Liver (tissue), 9 donors: ENCODE data around the gene MATN4. TPM values are rescaled to one million over a fixed set of nuclear protein-coding genes. Genes with fewer than 3 reads are reported as not detected.

Experiments
- DNase-seq: peaks from one replicate; pipeline ENCODE4 v3.0.0-alpha.2; 2017; ENCODE audit warnings: low spot score
- H3K27ac ChIP-seq, 2 donors: one replicate each; pipeline ENCODE4 v1.7.0; 2013; ENCODE audit warnings: inconsistent platforms in 2 of 2, low read length in 2 of 2, control low read depth in 1 of 2, low read depth in 1 of 2, mild to moderate bottlenecking in 1 of 2
- H3K27me3 ChIP-seq, 4 donors: one replicate each; pipeline versions ENCODE4 v1.6.1 to v1.7.0; 2013; ENCODE audit warnings: low read length in 3 of 4, inconsistent platforms in 1 of 4, mild to moderate bottlenecking in 1 of 4, moderate library complexity in 1 of 4; ENCODE audit not compliant: control insufficient read depth in 4 of 4, insufficient read depth in 4 of 4
- H3K36me3 ChIP-seq, 4 donors: one replicate each; pipeline versions ENCODE4 v1.6.1 to v1.7.0; 2013; ENCODE audit warnings: low read length in 3 of 4, mild to moderate bottlenecking in 3 of 4, low read depth in 1 of 4, moderate library complexity in 1 of 4; ENCODE audit not compliant: control insufficient read depth in 4 of 4, insufficient read depth in 3 of 4
- H3K4me1 ChIP-seq, 4 donors: one replicate each; pipeline versions ENCODE4 v1.6.1 to v1.7.0; 2013; ENCODE audit warnings: low read length in 3 of 4, mild to moderate bottlenecking in 3 of 4, moderate library complexity in 1 of 4; ENCODE audit not compliant: control insufficient read depth in 4 of 4, insufficient read depth in 4 of 4
- H3K4me3 ChIP-seq, 3 donors: one replicate each; pipeline versions ENCODE4 v1.6.1 to v1.7.0; 2013; ENCODE audit warnings: low read length in 3 of 3, control low read depth in 1 of 3, low read depth in 1 of 3, mild to moderate bottlenecking in 1 of 3
- H3K9ac ChIP-seq, 2 donors: one replicate each; pipeline ENCODE4 v1.7.0; 2013; ENCODE audit warnings: low read length in 2 of 2, mild to moderate bottlenecking in 2 of 2, moderate library complexity in 2 of 2, control low read depth in 1 of 2, low read depth in 1 of 2
- H3K9me3 ChIP-seq, 4 donors: one replicate each; pipeline versions ENCODE4 v1.6.1 to v1.7.0; 2013; ENCODE audit warnings: low read length in 3 of 4; ENCODE audit not compliant: control insufficient read depth in 4 of 4
- ATF3 ChIP-seq: IDR thresholded peaks from 2 replicates; pipeline ENCODE4 v1.6.1; 2016; ENCODE audit warnings: antibody characterized with exemption
- EGR1 ChIP-seq, 2 donors: IDR thresholded peaks; 2 replicates each; pipeline ENCODE4 v1.6.1; 2016 to 2018; ENCODE audit warnings: antibody characterized with exemption in 2 of 2, low read depth in 2 of 2
- FOXA1 ChIP-seq: IDR thresholded peaks from 2 replicates; pipeline ENCODE4 v1.6.1; 2016; ENCODE audit warnings: antibody characterized with exemption
- GABPA ChIP-seq, 2 donors: IDR thresholded peaks in 1 of 2; conservative IDR thresholded peaks in 1 of 2; 2 replicates each; pipeline ENCODE4 v1.6.1; 2016; ENCODE audit warnings: antibody characterized with exemption in 2 of 2, mild to moderate bottlenecking in 1 of 2, moderate library complexity in 1 of 2
- JUND ChIP-seq, 2 donors: IDR thresholded peaks; 2 replicates each; pipeline ENCODE4 v1.6.1; 2016; ENCODE audit warnings: antibody characterized with exemption in 2 of 2
- NR2F2 ChIP-seq: IDR thresholded peaks from 2 replicates; pipeline ENCODE4 v1.6.1; 2016; ENCODE audit warnings: antibody characterized with exemption
- RAD21 ChIP-seq, 2 donors: IDR thresholded peaks; 2 replicates each; pipeline ENCODE4 v1.6.1; 2016; ENCODE audit warnings: antibody characterized with exemption in 2 of 2, mild to moderate bottlenecking in 2 of 2
- REST ChIP-seq: IDR thresholded peaks from 2 replicates; pipeline ENCODE4 v1.6.1; 2016; ENCODE audit warnings: antibody characterized with exemption, mild to moderate bottlenecking
- YY1 ChIP-seq: IDR thresholded peaks from 2 replicates; pipeline ENCODE4 v1.6.1; 2016; ENCODE audit warnings: antibody characterized with exemption, mild to moderate bottlenecking
- WGBS: extraction: QIAGEN DNeasy Blood & Tissue Kit; methylation state at CpG from one replicate; pipeline ENCODE4 v1.1.7; 2013; 5-methylcytosine and 5-hydroxymethylcytosine counted together
- polyA plus RNA-seq, 2 donors: library from polyadenylated mRNA; stranded (reverse) in 1 of 2; unstranded in 1 of 2; fragments of 200-250 nt in 1 of 2; fragments of >200 nt in 1 of 2; fragmentation: Nextera tagmentation in 1 of 2; extraction: Ambion mirVana in 1 of 2; gene quantifications; one replicate each; pipeline versions ENCODE4 v1.2.1 to v1.2.3, GENCODE V29; 2013 to 2015
- total RNA-seq, 2 donors: library from RNA; depleted of rRNA; stranded (reverse); fragments of >200 nt; gene quantifications; one replicate each; pipeline ENCODE4 v1.2.3, GENCODE V29; 2014
- TF ChIP-seq, protein P1 (sequence below): fragments of 150-350 bp; IDR thresholded peaks from 2 replicates; pipeline ENCODE4 v1.5.1; 2017; ENCODE audit warnings: improper control_type of control experiment, low read depth, low read length; ENCODE audit not compliant: missing input control
- TF ChIP-seq, protein P2 (sequence below): IDR thresholded peaks from 2 replicates; pipeline ENCODE4 v1.6.1; 2016; ENCODE audit warnings: antibody characterized with exemption
- donor health status: healthy.
- donor health status: healthy.
- donor health status: healthy.
- donor health status: healthy.
- donor health status: healthy.

MATN4 gene
- total and polyA plus RNA-seq, 4 donors, result 0.05 TPM; not detected in 3

GRCh38 chr20:45312241-45312640, 4.1 kb upstream of the MATN4 start:
- Histone ChIP-seq H3K27ac (no peak overlapping the region), H3K36me3 (no peaks in the 10 kb centered on the region), H3K9ac (no peak overlapping the region), H3K27me3 (peaks cover 0 to 11% (median 3%) of the 10 kb centered on the region in 4 donors), H3K4me1 (peaks cover 0 to 3% (median 1%) of the 10 kb centered on the region in 4 donors), H3K4me3 (no peak overlapping the region), H3K9me3 (no peaks in the 10 kb centered on the region)
- TF ChIP-seq GABPA (IDR thresholded peaks at IDR 0.05 in 1 of 2, conservative IDR thresholded peaks at IDR 0.05 in 1 of 2), result no peak
- no peak for TF ChIP-seq FOXA1
- TF ChIP-seq RAD21 (IDR thresholded peaks at IDR 0.05), result no peak
- TF ChIP-seq EGR1 (IDR thresholded peaks at IDR 0.05; ENCODE audit: low read depth in 2 of 2), result no peak
- no peak for TF ChIP-seq NR2F2
- 55% methylated on average over 21 of the region's 21 CpGs for WGBS
- DNase-seq, result no peak

DNA sequence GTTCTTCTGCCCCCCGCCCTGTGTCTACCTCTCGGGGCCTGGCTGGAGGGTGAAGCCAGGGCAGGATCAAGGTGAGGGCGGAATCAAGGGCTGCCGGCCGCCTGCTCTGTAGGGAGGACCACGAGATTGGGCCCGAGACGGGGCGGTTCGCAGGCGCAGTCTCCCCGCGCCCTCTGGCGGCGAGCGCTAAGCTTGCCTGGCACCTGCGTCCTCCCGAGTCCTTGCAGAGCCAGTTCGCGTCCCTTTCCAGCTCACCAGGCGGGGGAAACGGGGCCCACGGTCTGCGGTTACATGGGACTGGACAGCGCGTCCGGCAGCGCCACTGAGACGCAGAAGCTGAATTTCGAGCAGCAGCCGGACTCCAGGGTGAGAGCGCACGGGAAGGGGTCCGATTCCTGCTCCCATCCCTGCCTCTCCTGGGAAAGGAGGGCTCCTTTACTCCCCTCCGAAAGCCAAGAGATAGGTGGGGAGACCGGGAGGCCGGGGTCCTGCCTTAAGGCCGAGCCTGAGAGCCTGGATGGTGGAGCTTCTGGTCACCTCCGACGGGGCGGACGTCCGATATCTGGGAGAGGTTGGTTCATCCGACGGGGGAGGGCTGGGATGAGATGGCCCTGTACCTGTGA, 3.6 kb upstream of the MATN4 start:
- H3K27me3 ChIP-seq, result peaks cover 0 to 8% (median 3%) of the 10 kb centered on the region in 4 donors

GRCh38 chr20:45309075-45309474, 976 bp upstream of the MATN4 start:
- 77% methylated on average over 3 of the region's 3 CpGs for WGBS
- TF ChIP-seq YY1 (no peak), GABPA (IDR thresholded peaks at IDR 0.05 in 1 of 2, conservative IDR thresholded peaks at IDR 0.05 in 1 of 2) (no peak)
- no peaks in the 10 kb centered on the region for H3K36me3 ChIP-seq
- no peak overlapping the region for H3K27ac ChIP-seq
- peaks cover 0 to 6% (median 2%) of the 10 kb centered on the region in 4 donors for H3K4me1 ChIP-seq
- peaks cover 0 to 7% (median 5%) of the 10 kb centered on the region in 4 donors for H3K27me3 ChIP-seq
- DNase-seq, result no peak
- H3K4me3 ChIP-seq, result no peak overlapping the region
- no peaks in the 10 kb centered on the region for H3K9me3 ChIP-seq
- no peak overlapping the region for H3K9ac ChIP-seq

More for the DNA sequence above, 3.6 kb upstream of the MATN4 start:
- no peaks in the 10 kb centered on the region for H3K36me3 ChIP-seq
- H3K9me3 ChIP-seq, result no peaks in the 10 kb centered on the region
- H3K9ac ChIP-seq, result no peak overlapping the region
- no peak overlapping the region for H3K27ac ChIP-seq
- H3K4me3 ChIP-seq, result no peak overlapping the region
- TF ChIP-seq JUND (IDR thresholded peaks at IDR 0.05) (no peak), RAD21 (IDR thresholded peaks at IDR 0.05) (peak; percentile 56 to 77), GABPA (IDR thresholded peaks at IDR 0.05 in 1 of 2, conservative IDR thresholded peaks at IDR 0.05 in 1 of 2) (no peak), NR2F2 (no peak)
- TF ChIP-seq, protein P1, sequence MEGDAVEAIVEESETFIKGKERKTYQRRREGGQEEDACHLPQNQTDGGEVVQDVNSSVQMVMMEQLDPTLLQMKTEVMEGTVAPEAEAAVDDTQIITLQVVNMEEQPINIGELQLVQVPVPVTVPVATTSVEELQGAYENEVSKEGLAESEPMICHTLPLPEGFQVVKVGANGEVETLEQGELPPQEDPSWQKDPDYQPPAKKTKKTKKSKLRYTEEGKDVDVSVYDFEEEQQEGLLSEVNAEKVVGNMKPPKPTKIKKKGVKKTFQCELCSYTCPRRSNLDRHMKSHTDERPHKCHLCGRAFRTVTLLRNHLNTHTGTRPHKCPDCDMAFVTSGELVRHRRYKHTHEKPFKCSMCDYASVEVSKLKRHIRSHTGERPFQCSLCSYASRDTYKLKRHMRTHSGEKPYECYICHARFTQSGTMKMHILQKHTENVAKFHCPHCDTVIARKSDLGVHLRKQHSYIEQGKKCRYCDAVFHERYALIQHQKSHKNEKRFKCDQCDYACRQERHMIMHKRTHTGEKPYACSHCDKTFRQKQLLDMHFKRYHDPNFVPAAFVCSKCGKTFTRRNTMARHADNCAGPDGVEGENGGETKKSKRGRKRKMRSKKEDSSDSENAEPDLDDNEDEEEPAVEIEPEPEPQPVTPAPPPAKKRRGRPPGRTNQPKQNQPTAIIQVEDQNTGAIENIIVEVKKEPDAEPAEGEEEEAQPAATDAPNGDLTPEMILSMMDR, result peak; percentile 63
- DNase-seq, result peak; percentile 58
- peaks cover 0 to 3% (median 1%) of the 10 kb centered on the region in 4 donors for H3K4me1 ChIP-seq
- WGBS, result 25% methylated on average over 45 of the region's 45 CpGs

GRCh38 chr20:45307076-45307640, 941 bp downstream of the MATN4 start:
- H3K27ac ChIP-seq, result no peak overlapping the region
- no peak overlapping the region for H3K4me3 ChIP-seq
- 61% methylated on average over 16 of the region's 16 CpGs for WGBS
- peaks cover 0 to 5% (median 5%) of the 10 kb centered on the region in 4 donors for H3K27me3 ChIP-seq
- H3K9ac ChIP-seq, result no peak overlapping the region
- H3K9me3 ChIP-seq, result no peaks in the 10 kb centered on the region
- peaks cover 0 to 6% (median 2%) of the 10 kb centered on the region in 4 donors for H3K4me1 ChIP-seq
- no peaks in the 10 kb centered on the region for H3K36me3 ChIP-seq
- no peak for DNase-seq
- no peak for TF ChIP-seq ATF3
- TF ChIP-seq REST, result no peak
- TF ChIP-seq, protein P2, sequence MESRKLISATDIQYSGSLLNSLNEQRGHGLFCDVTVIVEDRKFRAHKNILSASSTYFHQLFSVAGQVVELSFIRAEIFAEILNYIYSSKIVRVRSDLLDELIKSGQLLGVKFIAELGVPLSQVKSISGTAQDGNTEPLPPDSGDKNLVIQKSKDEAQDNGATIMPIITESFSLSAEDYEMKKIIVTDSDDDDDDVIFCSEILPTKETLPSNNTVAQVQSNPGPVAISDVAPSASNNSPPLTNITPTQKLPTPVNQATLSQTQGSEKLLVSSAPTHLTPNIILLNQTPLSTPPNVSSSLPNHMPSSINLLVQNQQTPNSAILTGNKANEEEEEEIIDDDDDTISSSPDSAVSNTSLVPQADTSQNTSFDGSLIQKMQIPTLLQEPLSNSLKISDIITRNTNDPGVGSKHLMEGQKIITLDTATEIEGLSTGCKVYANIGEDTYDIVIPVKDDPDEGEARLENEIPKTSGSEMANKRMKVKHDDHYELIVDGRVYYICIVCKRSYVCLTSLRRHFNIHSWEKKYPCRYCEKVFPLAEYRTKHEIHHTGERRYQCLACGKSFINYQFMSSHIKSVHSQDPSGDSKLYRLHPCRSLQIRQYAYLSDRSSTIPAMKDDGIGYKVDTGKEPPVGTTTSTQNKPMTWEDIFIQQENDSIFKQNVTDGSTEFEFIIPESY, result no peak
- no peak for TF ChIP-seq YY1
